HCEC 1CT (cell line): ENCODE measurements around the gene AZU1.

Source experiments
- DNase-seq: peaks from one replicate; pipeline ENCODE4 v3.0.0-alpha.2; 2017

AZU1 gene

DNA sequence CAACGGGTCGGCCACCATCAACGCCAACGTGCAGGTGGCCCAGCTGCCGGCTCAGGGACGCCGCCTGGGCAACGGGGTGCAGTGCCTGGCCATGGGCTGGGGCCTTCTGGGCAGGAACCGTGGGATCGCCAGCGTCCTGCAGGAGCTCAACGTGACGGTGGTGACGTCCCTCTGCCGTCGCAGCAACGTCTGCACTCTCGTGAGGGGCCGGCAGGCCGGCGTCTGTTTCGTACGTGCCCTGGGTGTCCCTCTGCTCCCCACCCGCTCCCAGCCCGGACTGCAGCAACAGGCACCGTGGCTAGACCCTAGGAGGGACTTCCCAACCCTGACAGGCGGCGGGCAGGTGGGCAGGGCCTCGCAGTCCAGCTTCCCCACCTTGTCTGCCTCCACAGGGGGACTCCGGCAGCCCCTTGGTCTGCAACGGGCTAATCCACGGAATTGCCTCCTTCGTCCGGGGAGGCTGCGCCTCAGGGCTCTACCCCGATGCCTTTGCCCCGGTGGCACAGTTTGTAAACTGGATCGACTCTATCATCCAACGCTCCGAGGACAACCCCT is 28.0 kb downstream of the AZU1 start:
- DNase-seq: no peak

DNA sequence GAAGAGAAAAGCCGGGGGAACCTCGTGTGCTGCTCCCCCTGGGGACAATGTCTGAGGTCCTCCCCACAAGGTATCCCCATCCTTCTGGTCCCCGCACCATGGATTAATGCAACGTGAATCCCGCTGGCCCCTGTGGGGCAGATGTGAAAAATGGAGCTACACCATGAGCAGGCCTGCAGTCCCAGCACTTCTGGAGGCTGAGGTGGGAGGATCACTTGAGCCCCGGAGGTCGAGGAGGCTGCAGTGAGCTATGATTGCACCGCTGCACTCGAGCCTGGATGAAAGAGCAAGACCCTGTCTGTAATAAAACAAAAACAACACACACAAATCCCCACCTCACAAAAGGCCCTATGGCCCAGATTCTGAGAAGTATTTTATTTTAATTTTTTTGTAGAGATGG is 30.6 kb downstream of the AZU1 start:
- no peak for DNase-seq

DNA sequence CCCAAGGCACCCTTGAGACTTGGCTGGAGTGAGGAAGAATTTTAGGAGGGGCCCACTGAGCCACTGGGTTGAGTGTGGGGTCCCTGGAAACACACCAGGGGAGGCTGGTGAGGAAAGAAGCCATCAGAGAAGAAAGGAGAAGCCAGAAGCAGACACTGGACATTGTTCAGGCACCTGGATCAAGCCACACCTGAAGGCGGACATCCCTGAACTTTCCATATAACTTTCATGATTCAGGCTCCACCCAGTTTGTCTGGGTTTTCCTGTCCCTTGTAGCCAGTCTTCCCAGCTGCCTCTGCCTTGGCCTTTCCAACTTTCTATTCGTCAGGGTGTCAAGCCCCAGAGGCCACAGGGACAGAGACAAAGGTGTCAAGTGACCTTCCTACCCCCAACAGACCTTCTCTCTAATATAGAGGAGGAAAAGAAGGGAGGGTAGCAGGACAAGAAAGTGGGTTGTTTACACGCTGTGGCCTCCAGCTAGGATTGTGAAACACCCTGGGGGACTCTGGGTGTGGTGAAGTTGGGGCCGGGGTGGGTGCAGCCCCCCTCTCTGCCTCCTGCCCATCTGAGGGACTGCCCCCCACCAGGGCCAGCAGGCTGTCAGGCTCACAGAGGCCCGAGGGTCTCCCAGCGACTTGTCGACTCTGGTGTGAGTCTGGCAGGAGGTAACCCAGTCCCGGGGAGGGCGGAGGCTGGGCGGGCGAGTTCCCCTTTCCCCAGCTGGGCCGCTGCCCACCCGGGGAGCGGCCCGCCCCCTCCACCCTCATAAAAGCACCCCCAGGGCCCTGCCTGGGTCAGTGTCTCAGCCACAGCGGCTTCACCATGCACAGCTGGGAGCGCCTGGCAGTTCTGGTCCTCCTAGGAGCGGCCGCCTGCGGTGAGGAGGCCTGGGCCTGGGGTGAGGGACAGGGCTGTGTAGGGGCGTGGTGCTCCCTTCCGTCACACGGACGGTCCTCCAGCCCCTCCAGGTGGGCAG is 31.5 kb downstream of the AZU1 start, which contains the start of gene CFD:
Gene CFD (plus strand): TSS at position 797 of the 976 bp plus-strand sequence. CDS start 26 bp downstream, at position 823.
- DNase-seq: no peak

DNA sequence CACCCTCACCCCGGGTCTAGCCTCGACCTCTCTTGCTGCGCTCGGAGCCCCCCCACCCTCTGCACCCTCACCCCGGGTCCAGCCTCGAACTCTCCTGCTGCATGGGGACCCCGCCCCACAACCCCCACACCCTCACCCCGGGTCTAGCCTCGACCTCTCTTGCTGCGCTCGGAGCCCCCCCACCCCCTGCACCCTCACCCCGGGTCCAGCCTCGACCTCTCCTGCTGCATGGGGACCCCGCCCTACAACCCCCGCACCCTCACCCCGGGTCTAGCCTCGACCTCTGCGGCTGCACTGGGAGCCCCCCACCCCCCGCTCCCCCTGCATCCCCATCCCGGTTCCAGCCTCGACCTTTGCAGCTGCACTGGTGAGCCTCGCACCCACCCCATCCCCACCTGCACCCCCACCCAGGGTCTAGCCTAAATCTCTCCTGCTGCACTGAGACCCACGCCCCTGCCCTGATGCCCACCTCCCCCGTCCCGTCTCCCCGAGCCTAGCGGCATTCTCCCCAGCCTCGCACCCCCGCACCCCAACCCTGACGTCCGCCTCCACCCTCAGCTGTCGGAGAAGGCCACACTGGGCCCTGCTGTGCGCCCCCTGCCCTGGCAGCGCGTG is 33.6 kb downstream of the AZU1 start:
- DNase-seq: no peak

DNA sequence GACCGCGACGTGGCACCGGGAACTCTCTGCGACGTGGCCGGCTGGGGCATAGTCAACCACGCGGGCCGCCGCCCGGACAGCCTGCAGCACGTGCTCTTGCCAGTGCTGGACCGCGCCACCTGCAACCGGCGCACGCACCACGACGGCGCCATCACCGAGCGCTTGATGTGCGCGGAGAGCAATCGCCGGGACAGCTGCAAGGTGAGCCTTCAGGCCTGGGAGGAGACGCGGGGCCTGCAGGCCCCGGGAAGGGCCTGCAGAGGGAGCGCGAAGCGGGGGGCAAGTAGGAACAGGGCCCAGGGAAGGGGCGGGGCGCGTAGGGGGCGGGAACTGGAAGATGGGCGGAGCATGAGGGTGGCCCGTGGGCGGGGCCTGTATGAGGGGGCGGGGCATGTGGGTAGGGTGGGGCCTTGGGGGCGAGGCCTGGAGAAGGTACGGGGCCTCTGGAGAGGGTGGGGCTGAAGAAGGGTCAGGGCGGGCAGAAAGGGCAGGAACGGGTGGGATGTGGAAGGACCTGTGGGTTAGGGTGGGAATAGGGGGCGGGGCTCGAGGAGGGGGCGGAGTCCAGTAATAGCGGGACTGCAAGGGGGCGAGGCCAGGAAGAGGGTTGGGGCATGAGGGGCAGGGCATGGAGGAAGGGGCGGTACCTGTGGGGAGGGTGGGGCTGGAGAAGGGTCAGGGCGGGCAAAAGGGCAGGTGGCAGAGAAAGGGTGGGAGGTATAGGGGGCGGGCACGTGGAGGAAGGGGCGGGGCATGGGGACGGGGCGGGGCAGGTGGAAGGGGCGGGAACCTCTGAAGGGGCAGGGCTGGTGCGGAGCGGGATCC is 34.3 kb downstream of the AZU1 start:
- DNase-seq: peak; percentile 13

DNA sequence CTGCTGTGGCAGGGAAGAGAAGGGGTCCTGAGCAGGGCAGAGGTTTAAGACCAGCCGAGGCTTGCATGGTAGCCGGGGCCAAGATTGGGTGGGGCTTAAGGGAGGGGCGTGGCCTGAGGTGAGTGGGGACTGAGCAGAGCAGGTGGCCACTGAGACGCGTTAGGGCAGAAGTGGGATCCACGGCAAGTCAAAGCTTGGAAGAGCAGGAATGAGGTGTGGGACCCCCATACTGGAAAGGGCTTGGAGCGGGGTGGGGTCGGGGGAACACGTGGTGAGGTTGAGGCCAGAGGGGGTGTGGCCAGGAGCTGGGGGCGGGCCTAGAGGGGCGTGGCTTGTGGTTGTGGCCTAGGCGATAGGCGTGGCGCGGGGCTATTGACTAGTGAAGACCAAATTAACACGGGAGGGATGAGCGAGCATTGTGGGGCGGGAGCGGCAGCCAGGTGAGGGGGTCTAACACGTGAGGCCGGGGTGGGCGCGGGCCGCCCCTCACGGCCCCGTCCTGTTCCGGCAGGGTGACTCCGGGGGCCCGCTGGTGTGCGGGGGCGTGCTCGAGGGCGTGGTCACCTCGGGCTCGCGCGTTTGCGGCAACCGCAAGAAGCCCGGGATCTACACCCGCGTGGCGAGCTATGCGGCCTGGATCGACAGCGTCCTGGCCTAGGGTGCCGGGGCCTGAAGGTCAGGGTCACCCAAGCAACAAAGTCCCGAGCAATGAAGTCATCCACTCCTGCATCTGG is 35.1 kb downstream of the AZU1 start:
- no peak for DNase-seq

DNA sequence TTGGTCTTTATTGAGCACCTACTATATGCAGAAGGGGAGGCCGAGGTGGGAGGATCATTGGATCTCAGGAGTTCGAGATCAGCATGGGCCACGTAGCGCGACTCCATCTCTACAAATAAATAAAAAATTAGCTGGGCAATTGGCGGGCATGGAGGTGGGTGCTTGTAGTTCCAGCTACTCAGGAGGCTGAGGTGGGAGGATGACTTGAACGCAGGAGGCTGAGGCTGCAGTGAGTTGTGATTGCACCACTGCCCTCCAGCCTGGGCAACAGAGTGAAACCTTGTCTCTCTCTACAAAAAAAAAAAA is 35.6 kb downstream of the AZU1 start:
- DNase-seq: no peak

DNA sequence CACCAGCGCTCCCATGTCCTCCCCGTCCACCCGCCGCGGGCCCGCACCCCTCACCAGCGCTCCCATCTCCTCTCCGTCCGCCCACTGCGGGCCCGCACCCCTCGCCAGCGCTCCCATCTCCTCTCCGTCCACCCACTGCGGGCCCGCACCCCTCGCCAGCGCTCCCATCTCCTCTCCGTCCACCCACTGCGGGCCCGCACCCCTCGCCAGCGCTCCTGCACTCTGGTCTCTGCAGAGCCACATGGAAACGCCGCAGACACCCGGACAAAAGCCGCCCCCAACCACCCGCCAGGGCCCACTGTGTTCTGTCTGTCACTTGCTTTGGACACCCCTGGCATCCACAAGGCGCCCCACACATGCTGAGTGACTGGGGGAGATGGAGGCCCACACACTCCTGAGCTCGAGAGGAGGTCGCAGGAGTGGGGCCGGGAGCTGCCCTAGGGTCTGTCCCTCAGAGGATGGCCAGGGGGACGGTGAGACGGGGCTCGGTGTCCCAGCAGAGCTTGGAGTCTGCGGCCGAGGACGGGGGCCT is 39.2 kb downstream of the AZU1 start:
- DNase-seq: no peak

DNA sequence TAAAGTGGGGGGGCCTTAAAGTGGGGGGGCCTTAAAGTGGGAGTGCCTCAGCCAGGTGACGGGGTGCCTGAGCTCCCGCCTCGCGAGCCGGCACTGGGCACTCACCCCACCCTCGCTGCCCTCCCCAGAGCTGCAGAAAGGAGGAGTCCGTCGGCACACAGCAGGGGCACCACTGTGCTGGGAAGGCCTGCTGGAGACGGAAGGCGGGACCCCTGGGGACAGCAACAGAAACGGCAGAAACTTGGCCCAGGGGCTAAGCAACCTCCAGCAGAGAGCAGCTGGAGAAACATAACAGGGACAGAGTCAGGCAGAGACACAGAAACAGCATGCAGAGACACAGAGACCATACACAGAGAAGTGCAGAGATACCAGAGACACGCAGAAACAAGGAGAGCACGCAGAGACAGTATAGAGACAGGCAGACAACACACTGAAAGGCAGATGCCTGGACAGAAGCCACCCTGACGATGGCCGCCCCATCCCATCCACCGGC is 39.7 kb downstream of the AZU1 start:
- DNase-seq: no peak

DNA sequence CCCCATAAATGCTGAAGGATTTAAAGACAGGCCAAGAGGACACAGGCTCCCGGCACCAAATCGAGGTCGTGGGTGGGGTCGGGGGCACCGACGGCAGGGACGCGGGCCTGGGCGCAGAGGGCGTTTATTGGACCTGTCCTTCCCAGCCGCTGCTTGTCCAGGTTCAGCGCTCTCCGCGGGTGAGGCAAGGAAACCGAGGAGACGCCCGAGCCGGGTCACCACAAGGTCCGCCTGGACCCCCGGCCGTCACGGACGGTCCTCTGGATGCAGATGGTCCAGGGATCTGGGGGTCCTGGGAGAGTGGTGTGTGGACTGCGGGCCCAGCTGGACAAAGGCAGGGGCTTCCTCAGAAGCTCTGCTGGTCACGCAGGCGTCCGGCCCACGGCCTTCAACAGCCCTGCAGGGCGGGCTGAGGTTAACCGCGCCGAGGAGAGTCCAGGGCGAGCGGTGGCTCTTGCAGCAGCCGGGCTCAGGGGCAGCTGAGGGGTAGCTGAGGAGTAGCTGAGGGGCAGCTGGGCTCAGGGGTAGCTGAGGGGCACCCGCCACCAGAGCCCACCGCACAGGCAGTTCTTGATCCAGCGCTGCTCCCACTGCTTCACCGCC is 40.3 kb downstream of the AZU1 start:
- DNase-seq: no peak

DNA sequence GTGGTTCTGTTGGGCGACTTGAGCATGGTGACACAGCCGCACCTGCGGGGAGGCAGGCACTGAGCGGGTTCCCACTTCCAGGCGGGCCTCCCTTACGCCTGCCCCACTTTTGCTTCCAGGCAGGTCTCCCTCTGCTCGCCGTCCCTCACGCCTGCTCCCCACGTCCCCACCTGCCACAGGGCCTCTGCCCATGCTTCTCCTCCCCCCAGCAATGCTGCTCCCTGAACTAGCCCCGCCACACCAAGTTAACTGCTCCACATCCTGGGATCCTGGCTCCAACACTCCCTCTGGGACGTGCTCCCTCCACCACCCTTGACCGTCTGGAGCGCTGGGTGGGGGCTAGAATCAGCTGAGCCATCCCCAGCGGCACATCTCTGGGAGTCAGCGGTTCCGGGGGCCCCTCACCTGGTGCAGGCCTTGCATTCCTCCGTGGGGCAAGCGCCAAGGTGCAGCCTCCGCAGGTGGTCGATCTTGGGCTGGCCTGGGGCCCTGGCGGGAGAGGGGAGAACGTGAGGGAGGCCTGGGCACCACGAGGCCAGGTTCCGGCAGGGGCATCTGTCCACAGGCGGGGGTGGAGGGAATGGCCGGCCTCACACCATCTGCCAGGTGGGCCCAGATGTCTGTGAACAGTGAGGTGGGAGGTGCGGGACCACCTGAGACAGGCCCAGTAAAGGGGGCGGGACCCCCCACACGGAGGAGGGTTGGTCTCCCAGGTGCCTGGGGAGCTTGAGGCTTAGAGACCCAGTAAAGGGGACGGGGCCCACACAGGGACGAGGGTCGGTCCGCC is 41.0 kb downstream of the AZU1 start:
- DNase-seq: no peak

DNA sequence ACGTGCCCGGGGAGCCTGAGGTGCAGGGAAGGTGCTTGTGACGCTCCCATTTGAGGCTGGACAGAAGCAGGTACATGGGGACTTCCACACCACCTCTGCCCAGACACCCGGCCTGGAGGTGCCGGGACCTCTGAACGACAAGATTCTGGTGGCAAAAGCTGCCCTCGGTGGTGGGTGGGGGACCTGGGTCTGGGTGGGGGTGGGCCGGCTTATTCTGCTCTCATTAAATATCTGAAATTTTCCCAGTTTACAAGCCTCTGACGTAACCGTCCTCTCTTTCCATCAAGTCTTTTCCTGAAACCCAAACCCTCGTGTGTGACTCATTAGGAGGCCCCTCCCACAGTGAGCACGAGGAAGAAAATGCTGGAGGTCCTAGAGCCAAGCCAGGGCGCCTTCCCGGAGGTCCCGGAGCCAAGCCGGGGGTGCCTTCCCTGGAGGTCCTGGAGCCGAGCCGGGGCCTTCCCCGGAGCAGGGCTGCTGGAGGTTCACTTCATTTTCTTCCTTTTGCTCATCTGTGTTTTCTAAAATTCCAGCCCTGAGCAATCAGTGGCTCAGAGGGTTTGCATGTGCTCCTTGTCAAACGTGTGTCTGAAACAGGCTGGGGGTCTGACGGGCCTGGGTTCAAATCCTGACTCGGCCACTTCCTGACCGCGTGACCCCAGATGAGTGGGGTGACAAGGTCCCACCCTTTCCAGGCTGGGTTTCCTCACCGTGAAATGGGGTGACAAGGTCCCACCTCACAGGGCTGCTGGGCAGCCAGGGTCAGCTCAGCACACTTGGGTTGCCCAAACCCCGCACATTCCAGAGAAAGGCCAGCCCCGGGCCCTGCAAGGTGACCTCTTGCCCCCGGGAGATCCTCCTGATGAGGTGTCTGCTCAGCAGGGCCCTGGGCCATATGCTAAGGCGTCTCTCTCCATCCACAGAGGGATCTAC is 41.9 kb downstream of the AZU1 start:
- peak; percentile 90 for DNase-seq

DNA sequence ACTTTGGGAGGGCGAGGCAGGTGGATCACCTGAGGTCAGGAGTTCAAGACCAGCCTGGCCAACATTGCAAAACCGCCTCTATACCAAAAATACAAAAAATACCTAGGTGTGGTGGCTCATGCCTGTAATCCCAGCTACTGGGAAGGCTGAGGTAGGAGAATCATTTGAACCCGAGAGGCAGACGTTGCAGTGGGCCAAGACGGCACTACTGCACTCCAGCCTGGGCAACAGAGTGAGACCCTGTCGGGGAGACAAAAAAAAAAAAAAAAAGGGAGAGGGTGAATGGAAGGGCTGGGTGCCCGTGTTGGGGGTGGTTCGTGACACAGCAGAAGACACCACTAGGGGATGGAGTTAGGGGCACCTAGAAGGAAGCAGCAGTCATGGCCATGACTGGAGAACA is 42.7 kb downstream of the AZU1 start:
- DNase-seq: no peak

DNA sequence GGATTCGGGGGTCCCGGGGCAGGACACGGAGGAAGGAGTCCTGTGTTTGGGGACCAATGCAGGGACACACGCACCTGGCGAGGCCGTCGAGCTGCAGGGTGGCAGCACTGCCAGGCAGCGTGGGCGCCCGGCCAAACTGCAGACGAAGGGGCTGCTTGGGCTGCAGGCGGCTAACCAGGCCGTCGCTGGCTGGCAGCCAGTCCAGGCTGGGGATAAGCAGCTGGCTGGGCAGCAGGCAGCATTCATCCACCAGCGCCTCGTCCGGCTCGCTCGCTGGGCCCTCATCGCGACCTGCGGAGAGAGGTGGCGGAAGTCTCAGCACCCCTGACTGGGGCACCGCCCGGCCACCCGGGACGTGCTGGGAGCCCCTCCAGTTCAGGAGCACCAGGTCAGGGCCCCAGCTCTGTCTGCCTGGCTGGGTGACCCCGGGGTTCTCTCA is 43.3 kb downstream of the AZU1 start:
- DNase-seq: no peak

DNA sequence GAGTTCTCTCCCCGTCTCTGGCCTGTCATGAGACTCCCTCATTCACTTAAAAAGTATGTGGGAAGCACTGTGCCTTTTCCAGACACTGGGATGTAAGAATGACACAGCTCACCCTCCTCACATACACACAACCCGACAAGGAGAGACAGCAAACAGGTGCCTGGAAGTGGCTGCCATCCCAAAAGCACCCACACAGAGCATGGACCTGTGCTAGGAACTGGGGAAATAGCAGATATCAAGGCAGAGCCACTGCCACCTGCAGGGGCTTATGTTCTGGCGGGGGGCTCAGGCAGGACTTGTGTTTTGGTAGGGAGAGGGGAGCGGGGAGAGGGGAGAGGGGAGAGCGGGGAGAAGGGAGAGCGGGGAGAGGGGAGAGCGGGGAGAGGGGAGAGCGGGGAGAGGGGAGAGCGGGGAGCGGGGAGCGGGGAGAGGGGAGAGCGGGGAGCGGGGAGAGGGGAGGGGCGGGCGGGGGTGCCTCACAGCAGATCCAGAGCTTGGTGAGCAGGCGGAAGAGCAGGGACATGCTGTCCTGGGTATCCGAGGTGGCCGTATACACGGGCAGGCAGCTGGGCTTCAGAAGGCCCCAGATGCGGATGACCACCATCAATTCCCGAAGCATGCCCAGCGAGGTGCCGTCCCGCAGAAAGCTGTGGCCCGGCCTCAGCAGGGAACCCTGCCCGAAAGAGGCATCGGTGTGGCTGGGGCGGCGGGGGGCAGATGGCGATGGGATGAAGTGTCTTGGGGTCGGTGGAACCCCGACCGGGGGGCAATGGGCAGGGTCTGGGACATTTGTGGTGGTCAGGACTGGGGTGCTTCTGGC is 44.0 kb downstream of the AZU1 start:
- DNase-seq: peak; percentile 11

DNA sequence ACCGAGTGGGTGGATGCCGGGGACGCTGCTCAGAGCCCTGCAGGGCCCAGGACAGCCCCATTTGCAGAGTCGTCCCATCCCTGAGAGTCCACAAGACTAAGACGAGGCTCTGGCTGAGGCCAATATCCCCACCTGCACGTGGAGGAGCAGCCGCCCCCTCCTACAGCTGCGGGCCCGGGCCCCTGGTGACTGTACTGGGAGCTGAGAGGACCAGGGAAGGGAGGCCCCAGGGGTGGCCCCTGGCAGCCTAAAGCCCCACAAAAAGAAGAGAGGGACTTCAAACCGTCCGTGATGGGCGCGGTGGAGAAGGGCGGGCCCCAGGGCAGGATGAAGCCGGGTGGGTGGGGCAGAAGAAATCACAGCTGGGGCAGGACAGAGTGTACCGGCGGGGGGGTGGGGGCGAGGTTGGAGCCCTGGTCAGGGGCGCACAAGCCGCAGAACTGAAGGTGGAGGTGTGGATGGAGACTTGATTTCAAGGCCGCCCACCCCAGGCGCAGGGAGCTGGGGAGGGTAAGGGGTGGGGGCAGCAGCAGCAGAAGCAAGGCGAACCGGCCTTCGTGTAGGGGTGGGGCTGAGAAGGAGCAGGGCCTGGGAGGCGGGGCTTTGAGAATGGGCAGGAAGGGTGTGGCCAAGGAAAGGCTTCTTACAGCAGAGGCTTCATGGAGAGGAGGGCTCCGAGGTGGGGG is 44.8 kb downstream of the AZU1 start:
- DNase-seq: peak; percentile 76

DNA sequence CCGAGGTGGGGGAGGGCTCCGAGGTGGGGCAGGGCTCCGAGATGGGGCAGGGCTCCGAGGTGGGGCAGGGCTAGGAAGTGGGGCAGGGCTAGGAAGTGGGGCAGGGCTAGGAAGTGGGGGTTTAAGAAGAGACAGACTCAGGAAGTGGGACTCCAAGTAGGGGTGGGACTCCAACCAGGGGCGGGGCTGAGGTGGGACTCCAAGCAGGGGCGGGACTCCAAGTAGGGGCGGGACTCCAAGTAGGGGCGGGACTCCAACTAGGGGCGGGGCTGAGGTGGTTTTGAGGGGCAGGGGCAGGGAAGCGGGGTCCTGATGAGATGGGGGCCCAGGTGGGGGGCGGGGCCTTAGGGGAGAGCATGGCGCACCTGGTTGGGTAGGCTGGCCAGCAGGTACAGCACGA is 45.4 kb downstream of the AZU1 start:
- DNase-seq: peak; percentile 63

DNA sequence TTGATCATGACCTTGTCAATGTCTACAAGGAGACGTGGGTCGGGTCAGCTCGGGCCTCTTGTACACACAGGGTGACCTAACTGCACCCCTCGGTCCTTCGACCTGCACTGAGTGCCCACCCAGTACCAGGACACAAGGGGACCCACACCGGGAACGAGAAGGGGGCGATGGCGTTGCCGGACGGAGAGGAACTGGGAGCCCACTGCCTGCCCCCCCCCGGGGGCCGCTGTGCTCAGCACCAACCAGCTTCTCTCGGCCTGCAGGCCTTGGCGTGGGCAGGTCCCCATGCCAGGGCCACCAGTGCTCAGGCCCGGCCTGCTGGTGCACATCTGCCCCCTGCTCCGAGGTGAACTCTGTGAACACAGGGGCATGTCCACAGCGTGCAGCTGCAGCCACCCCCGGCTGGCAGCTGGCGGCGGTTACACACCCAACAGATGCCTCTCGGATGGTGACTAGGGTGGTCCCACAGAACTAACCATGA is 46.0 kb downstream of the AZU1 start:
- DNase-seq: no peak
